GM23338 (cell line): ENCODE results near the gene PLEKHJ1. TPM values are rescaled to one million over a fixed set of nuclear protein-coding genes. Genes with fewer than 3 reads are reported as not detected.

Experiments
- ATAC-seq: fragments of 200-7000 bp; cut with Tn5 transposase; 3 replicates; pipeline ENCODE4 v1.9.1; 2020
- DNase-seq: peaks from one replicate; pipeline ENCODE4 v3.0.0-alpha.2; 2015; ENCODE audit warnings: low spot score
- H2AFZ ChIP-seq: fragments of 200-600 bp; sonication (generic); 2 replicates; pipeline ENCODE4 v1.8.0; 2016; ENCODE audit warnings: antibody characterized with exemption, mild to moderate bottlenecking, moderate library complexity
- H3F3A ChIP-seq: fragments of 200-600 bp; sonication (generic); replicated peaks from 2 replicates; pipeline ENCODE4 v1.8.0; 2017; ENCODE audit warnings: antibody characterized with exemption, mixed run types, low read depth
- H3K27ac ChIP-seq: fragments of 200-600 bp; sonication (generic); 2 replicates; pipeline ENCODE4 v1.6.1; 2016; ENCODE audit warnings: low read depth
- H3K27me3 ChIP-seq: fragments of 200-600 bp; sonication (generic); 2 replicates; pipeline ENCODE4 v1.8.0; 2016; ENCODE audit warnings: mild to moderate bottlenecking, mixed run types, moderate library complexity; ENCODE audit not compliant: insufficient read depth
- H3K36me3 ChIP-seq: fragments of 200-600 bp; sonication (generic); 2 replicates; pipeline ENCODE4 v1.8.0; 2016; ENCODE audit warnings: mild to moderate bottlenecking; ENCODE audit not compliant: insufficient read depth
- H3K4me1 ChIP-seq: fragments of 200-600 bp; sonication (generic); 2 replicates; pipeline ENCODE4 v1.8.0; 2016; ENCODE audit warnings: mild to moderate bottlenecking, moderate library complexity; ENCODE audit not compliant: insufficient read depth
- H3K4me2 ChIP-seq: fragments of 200-600 bp; sonication (generic); 2 replicates; pipeline ENCODE4 v1.7.1; 2017; ENCODE audit warnings: mixed run types
- H3K4me3 ChIP-seq: fragments of 200-600 bp; sonication (generic); 2 replicates; pipeline ENCODE4 v1.6.1; 2016; ENCODE audit warnings: mixed run types
- H3K79me2 ChIP-seq: fragments of 200-600 bp; sonication (generic); replicated peaks from 2 replicates; pipeline ENCODE4 v1.8.0; 2017; ENCODE audit warnings: mild to moderate bottlenecking; ENCODE audit not compliant: insufficient read depth
- H3K9me2 ChIP-seq: fragments of 200-600 bp; sonication (generic); 2 replicates; pipeline ENCODE4 v1.8.0; 2017; ENCODE audit not compliant: insufficient read depth
- H4K20me1 ChIP-seq: fragments of 200-600 bp; sonication (generic); replicated peaks from 2 replicates; pipeline ENCODE4 v1.8.0; 2017; ENCODE audit warnings: mild to moderate bottlenecking; ENCODE audit not compliant: insufficient read depth
- H3K27ac Mint-ChIP-seq: 2 replicates; pipeline ENCODE4 v1.8.0; 2020; ENCODE audit warnings: inconsistent platforms, mild to moderate bottlenecking, moderate library complexity, mixed read lengths
- H3K27me3 Mint-ChIP-seq: 3 replicates; pipeline ENCODE4 v1.8.0; 2022; ENCODE audit warnings: low read depth, mild to moderate bottlenecking, moderate library complexity, mixed read lengths, inconsistent platforms; ENCODE audit not compliant: insufficient read depth, poor library complexity
- H3K36me3 Mint-ChIP-seq: 3 replicates; pipeline ENCODE4 v1.8.0; 2021; ENCODE audit warnings: low read depth, mild to moderate bottlenecking, inconsistent platforms, moderate library complexity, mixed read lengths
- H3K4me1 Mint-ChIP-seq: 3 replicates; pipeline ENCODE4 v1.8.0; 2020; ENCODE audit warnings: mild to moderate bottlenecking, inconsistent platforms, mixed read lengths
- H3K4me3 Mint-ChIP-seq: 3 replicates; pipeline ENCODE4 v1.8.0; 2021; ENCODE audit warnings: moderate library complexity, mild to moderate bottlenecking, inconsistent platforms, mixed read lengths
- H3K9me3 Mint-ChIP-seq: 3 replicates; pipeline ENCODE4 v1.8.0; 2020; ENCODE audit warnings: moderate library complexity, mild to moderate bottlenecking, inconsistent platforms, mixed read lengths
- CTCF ChIP-seq, 2 experiments: fragments of 200-600 bp in 1 of 2; sonication (generic) in 1 of 2; conservative IDR thresholded peaks; 2 replicates each; pipeline versions ENCODE4 v1.5.1 to v1.6.1; 2016 to 2017; ENCODE audit warnings: antibody characterized with exemption in 2 of 2, low read depth in 2 of 2, mild to moderate bottlenecking in 2 of 2, moderate library complexity in 1 of 2
- JUNB ChIP-seq: IDR thresholded peaks from one replicate; pipeline ENCODE4 v1.6.1; 2016; ENCODE audit warnings: antibody characterized with exemption; ENCODE audit not compliant: unreplicated experiment
- POLR2AphosphoS5 ChIP-seq: IDR thresholded peaks from 2 replicates; pipeline ENCODE4 v1.6.1; 2016; ENCODE audit warnings: antibody characterized with exemption, low read depth
- polyA plus RNA-seq: library from polyadenylated mRNA; unstranded; fragments of >200 nt; fragmentation: Nextera tagmentation; extraction: Ambion mirVana; gene quantifications from 2 replicates; pipeline ENCODE4 v1.2.1, GENCODE V29; 2016
- total RNA-seq: library from RNA; depleted of rRNA; stranded (reverse); fragments of >200 nt; shearing (Covaris generic); gene quantifications from 2 replicates; pipeline ENCODE4 v1.2.3, GENCODE V29; 2014
- TF ChIP-seq, protein P1 (sequence below): fragments of 250-450 bp; sonication (Bioruptor Pico); IDR thresholded peaks from 2 replicates; pipeline ENCODE4 v1.5.0; 2020; ENCODE audit warnings: mild to moderate bottlenecking, moderate library complexity
- TF ChIP-seq, protein P2 (sequence below): IDR thresholded peaks from one replicate; pipeline ENCODE4 v1.6.1; 2018; ENCODE audit warnings: antibody characterized with exemption; ENCODE audit not compliant: unreplicated experiment
- TF ChIP-seq, protein P3 (sequence below): IDR thresholded peaks from 2 replicates; pipeline ENCODE4 v1.6.1; 2016; ENCODE audit warnings: antibody characterized with exemption

Gene PLEKHJ1
- total and polyA plus RNA-seq, 2 experiments from 2014 or later = 146 to 210 TPM

GRCh38 chr19:2188708-2189385 is 47.3 kb downstream of the PLEKHJ1 start:
- 0 out of 2 replicates have a peak, but pooled peaks cover 4% of the 10 kb centered on the region for H3F3A ChIP-seq
- peaks cover 11% of the 10 kb centered on the region for H4K20me1 ChIP-seq
- no peak overlapping the region for H3K4me3 ChIP-seq
- H3K27me3 Mint-ChIP-seq = peaks cover 8% of the 10 kb centered on the region
- H3K4me2 ChIP-seq = no peak overlapping the region
- peaks cover 25% of the 10 kb centered on the region for H3K79me2 ChIP-seq
- peaks cover 2% of the 10 kb centered on the region; the same call in 1 of the 3 replicates for H3K4me1 Mint-ChIP-seq
- no peak for TF ChIP-seq POLR2AphosphoS5
- TF ChIP-seq, protein P1, sequence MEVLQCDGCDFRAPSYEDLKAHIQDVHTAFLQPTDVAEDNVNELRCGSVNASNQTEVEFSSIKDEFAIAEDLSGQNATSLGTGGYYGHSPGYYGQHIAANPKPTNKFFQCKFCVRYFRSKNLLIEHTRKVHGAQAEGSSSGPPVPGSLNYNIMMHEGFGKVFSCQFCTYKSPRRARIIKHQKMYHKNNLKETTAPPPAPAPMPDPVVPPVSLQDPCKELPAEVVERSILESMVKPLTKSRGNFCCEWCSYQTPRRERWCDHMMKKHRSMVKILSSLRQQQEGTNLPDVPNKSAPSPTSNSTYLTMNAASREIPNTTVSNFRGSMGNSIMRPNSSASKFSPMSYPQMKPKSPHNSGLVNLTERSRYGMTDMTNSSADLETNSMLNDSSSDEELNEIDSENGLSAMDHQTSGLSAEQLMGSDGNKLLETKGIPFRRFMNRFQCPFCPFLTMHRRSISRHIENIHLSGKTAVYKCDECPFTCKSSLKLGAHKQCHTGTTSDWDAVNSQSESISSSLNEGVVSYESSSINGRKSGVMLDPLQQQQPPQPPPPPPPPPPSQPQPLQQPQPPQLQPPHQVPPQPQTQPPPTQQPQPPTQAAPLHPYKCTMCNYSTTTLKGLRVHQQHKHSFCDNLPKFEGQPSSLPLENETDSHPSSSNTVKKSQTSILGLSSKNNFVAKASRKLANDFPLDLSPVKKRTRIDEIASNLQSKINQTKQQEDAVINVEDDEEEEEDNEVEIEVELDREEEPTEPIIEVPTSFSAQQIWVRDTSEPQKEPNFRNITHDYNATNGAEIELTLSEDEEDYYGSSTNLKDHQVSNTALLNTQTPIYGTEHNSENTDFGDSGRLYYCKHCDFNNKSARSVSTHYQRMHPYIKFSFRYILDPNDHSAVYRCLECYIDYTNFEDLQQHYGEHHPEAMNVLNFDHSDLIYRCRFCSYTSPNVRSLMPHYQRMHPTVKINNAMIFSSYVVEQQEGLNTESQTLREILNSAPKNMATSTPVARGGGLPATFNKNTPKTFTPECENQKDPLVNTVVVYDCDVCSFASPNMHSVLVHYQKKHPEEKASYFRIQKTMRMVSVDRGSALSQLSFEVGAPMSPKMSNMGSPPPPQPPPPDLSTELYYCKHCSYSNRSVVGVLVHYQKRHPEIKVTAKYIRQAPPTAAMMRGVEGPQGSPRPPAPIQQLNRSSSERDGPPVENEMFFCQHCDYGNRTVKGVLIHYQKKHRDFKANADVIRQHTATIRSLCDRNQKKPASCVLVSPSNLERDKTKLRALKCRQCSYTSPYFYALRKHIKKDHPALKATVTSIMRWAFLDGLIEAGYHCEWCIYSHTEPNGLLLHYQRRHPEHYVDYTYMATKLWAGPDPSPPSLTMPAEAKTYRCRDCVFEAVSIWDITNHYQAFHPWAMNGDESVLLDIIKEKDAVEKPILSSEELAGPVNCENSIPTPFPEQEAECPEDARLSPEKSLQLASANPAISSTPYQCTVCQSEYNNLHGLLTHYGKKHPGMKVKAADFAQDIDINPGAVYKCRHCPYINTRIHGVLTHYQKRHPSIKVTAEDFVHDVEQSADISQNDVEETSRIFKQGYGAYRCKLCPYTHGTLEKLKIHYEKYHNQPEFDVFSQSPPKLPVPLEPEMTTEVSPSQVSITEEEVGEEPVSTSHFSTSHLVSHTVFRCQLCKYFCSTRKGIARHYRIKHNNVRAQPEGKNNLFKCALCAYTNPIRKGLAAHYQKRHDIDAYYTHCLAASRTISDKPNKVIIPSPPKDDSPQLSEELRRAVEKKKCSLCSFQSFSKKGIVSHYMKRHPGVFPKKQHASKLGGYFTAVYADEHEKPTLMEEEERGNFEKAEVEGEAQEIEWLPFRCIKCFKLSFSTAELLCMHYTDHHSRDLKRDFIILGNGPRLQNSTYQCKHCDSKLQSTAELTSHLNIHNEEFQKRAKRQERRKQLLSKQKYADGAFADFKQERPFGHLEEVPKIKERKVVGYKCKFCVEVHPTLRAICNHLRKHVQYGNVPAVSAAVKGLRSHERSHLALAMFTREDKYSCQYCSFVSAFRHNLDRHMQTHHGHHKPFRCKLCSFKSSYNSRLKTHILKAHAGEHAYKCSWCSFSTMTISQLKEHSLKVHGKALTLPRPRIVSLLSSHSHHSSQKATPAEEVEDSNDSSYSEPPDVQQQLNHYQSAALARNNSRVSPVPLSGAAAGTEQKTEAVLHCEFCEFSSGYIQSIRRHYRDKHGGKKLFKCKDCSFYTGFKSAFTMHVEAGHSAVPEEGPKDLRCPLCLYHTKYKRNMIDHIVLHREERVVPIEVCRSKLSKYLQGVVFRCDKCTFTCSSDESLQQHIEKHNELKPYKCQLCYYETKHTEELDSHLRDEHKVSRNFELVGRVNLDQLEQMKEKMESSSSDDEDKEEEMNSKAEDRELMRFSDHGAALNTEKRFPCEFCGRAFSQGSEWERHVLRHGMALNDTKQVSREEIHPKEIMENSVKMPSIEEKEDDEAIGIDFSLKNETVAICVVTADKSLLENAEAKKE (CRISPR knock-in tag) = no peak
- TF ChIP-seq, protein P2, sequence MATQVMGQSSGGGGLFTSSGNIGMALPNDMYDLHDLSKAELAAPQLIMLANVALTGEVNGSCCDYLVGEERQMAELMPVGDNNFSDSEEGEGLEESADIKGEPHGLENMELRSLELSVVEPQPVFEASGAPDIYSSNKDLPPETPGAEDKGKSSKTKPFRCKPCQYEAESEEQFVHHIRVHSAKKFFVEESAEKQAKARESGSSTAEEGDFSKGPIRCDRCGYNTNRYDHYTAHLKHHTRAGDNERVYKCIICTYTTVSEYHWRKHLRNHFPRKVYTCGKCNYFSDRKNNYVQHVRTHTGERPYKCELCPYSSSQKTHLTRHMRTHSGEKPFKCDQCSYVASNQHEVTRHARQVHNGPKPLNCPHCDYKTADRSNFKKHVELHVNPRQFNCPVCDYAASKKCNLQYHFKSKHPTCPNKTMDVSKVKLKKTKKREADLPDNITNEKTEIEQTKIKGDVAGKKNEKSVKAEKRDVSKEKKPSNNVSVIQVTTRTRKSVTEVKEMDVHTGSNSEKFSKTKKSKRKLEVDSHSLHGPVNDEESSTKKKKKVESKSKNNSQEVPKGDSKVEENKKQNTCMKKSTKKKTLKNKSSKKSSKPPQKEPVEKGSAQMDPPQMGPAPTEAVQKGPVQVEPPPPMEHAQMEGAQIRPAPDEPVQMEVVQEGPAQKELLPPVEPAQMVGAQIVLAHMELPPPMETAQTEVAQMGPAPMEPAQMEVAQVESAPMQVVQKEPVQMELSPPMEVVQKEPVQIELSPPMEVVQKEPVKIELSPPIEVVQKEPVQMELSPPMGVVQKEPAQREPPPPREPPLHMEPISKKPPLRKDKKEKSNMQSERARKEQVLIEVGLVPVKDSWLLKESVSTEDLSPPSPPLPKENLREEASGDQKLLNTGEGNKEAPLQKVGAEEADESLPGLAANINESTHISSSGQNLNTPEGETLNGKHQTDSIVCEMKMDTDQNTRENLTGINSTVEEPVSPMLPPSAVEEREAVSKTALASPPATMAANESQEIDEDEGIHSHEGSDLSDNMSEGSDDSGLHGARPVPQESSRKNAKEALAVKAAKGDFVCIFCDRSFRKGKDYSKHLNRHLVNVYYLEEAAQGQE = no peak
- TF ChIP-seq JUNB = no peak
- TF ChIP-seq, protein P3, sequence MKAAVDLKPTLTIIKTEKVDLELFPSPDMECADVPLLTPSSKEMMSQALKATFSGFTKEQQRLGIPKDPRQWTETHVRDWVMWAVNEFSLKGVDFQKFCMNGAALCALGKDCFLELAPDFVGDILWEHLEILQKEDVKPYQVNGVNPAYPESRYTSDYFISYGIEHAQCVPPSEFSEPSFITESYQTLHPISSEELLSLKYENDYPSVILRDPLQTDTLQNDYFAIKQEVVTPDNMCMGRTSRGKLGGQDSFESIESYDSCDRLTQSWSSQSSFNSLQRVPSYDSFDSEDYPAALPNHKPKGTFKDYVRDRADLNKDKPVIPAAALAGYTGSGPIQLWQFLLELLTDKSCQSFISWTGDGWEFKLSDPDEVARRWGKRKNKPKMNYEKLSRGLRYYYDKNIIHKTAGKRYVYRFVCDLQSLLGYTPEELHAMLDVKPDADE = no peak
- TF ChIP-seq CTCF (conservative IDR thresholded peaks at IDR 0.05; ENCODE audit: low read depth in 2 of 2) = no peak
- ATAC-seq (no peak), DNase-seq (no peak)
- H3K36me3 ChIP-seq = peaks cover 3% of the 10 kb centered on the region; the same call in 1 of the 2 replicates
- no peak overlapping the region for H3K27ac ChIP-seq
- no peaks in the 10 kb centered on the region for H3K9me3 Mint-ChIP-seq
- H3K4me1 ChIP-seq = no peaks in the 10 kb centered on the region
- H3K36me3 Mint-ChIP-seq = peaks cover 51% of the 10 kb centered on the region
- no peaks in the 10 kb centered on the region for H3K27me3 ChIP-seq
- H2AFZ ChIP-seq = no peak overlapping the region
- no peaks in the 10 kb centered on the region for H3K9me2 ChIP-seq
- no peak overlapping the region for H3K27ac Mint-ChIP-seq
- no peak overlapping the region for H3K4me3 Mint-ChIP-seq
